Neural progenitor cell (in vitro differentiated cells): ENCODE results near the gene TCF4. TPM values are rescaled to one million over a fixed set of nuclear protein-coding genes. Genes with fewer than 3 reads are reported as not detected.
"Not testable (repeated sequence)": the region's sequence is repeated elsewhere in the genome, so short reads cannot be mapped to it uniquely, and the experiment has no call there.

ENCODE experiments used
- DNase-seq: peaks from one replicate; pipeline ENCODE4 v3.0.0-alpha.2; 2016; ENCODE audit warnings: low spot score
- H2AFZ ChIP-seq: fragments of 200-600 bp; sonication (generic); replicated peaks from 2 replicates; pipeline ENCODE4 v1.6.1; 2016; ENCODE audit warnings: antibody characterized with exemption
- H3F3A ChIP-seq: fragments of 200-600 bp; sonication (generic); 2 replicates; pipeline ENCODE4 v1.6.1; 2016; ENCODE audit warnings: antibody characterized with exemption, low read depth
- H3K27ac ChIP-seq: fragments of 200-600 bp; sonication (generic); 2 replicates; pipeline ENCODE4 v1.5.1; 2016; ENCODE audit warnings: mild to moderate bottlenecking
- H3K27me3 ChIP-seq: fragments of 200-600 bp; sonication (generic); 2 replicates; pipeline ENCODE4 v1.6.1; 2016; ENCODE audit warnings: mild to moderate bottlenecking, moderate library complexity
- H3K36me3 ChIP-seq: fragments of 200-600 bp; sonication (generic); 2 replicates; pipeline ENCODE4 v1.5.1; 2016
- H3K4me1 ChIP-seq: fragments of 200-600 bp; sonication (generic); 2 replicates; pipeline ENCODE4 v1.6.1; 2016; ENCODE audit warnings: mixed run types
- H3K4me2 ChIP-seq: fragments of 200-600 bp; sonication (generic); 2 replicates; pipeline ENCODE4 v1.6.1; 2016
- H3K4me3 ChIP-seq: fragments of 200-600 bp; sonication (generic); 2 replicates; pipeline ENCODE4 v1.5.1; 2016
- H3K79me2 ChIP-seq: fragments of 200-600 bp; sonication (generic); 2 replicates; pipeline ENCODE4 v1.6.1; 2016; ENCODE audit warnings: low read depth
- H3K9ac ChIP-seq: fragments of 200-600 bp; sonication (generic); 2 replicates; pipeline ENCODE4 v1.6.1; 2016
- H3K9me3 ChIP-seq: fragments of 200-600 bp; sonication (generic); 2 replicates; pipeline ENCODE4 v1.5.1; 2016; ENCODE audit warnings: low read depth
- H4K20me1 ChIP-seq: fragments of 200-600 bp; sonication (generic); 2 replicates; pipeline ENCODE4 v1.6.1; 2016; ENCODE audit warnings: low read depth
- H3K27ac Mint-ChIP-seq: 3 replicates; pipeline ENCODE4 v1.8.0; 2021; ENCODE audit warnings: mixed read lengths
- H3K27me3 Mint-ChIP-seq: 2 replicates; pipeline ENCODE4 v1.8.0; 2022; ENCODE audit warnings: low read depth, mild to moderate bottlenecking, inconsistent platforms, moderate library complexity, mixed read lengths; ENCODE audit not compliant: insufficient read depth
- H3K36me3 Mint-ChIP-seq: 3 replicates; pipeline ENCODE4 v1.8.0; 2021; ENCODE audit warnings: mixed read lengths
- H3K4me1 Mint-ChIP-seq: 3 replicates; pipeline ENCODE4 v1.8.0; 2021; ENCODE audit warnings: mixed read lengths
- H3K4me3 Mint-ChIP-seq: 3 replicates; pipeline ENCODE4 v1.8.0; 2021; ENCODE audit warnings: mild to moderate bottlenecking, moderate library complexity, mixed read lengths
- H3K9me3 Mint-ChIP-seq: 3 replicates; pipeline ENCODE4 v1.8.0; 2020; ENCODE audit warnings: mixed read lengths
- CTCF ChIP-seq: fragments of 200-600 bp; sonication (generic); IDR thresholded peaks from 2 replicates; pipeline ENCODE4 v1.5.1; 2017; ENCODE audit warnings: antibody characterized with exemption, mild to moderate bottlenecking
- EZH2 ChIP-seq: fragments of 200-600 bp; sonication (generic); IDR thresholded peaks from 2 replicates; pipeline ENCODE4 v1.6.1; 2017; ENCODE audit warnings: antibody characterized with exemption, mild to moderate bottlenecking, moderate library complexity
- EZH2phosphoT487 ChIP-seq: fragments of 200-600 bp; sonication (generic); IDR thresholded peaks from 2 replicates; pipeline ENCODE4 v1.6.1; 2017; ENCODE audit warnings: antibody characterized with exemption
- total RNA-seq: library from RNA; depleted of rRNA; stranded (reverse); fragments of >200 nt; gene quantifications from 2 replicates; pipeline ENCODE4 v1.2.3, GENCODE V29; 2015; ENCODE audit warnings: low replicate concordance

TCF4 gene
- total RNA-seq, 1 donor from 2014 or later: 161 TPM

- no peak for TF ChIP-seq EZH2
- no peak for TF ChIP-seq EZH2phosphoT487
- no peak for TF ChIP-seq CTCF
- H3K9me3 Mint-ChIP-seq: no peaks in the 10 kb centered on the region
Measured at GRCh38 chr18:55470826-55471225, 117.2 kb downstream of the TCF4 start.

GRCh38 chr18:55469134-55469533, 118.9 kb downstream of the TCF4 start:
- H3K4me2 ChIP-seq, H3K36me3 ChIP-seq, H3K9me3 Mint-ChIP-seq, H3K27me3 Mint-ChIP-seq, H3K9me3 ChIP-seq, DNase-seq, H2AFZ ChIP-seq, H3K27ac Mint-ChIP-seq, H3K9ac ChIP-seq, H3K4me3 Mint-ChIP-seq, H3F3A ChIP-seq, H3K27ac ChIP-seq, H3K4me3 ChIP-seq, H3K27me3 ChIP-seq: not testable (repeated sequence)
- Histone ChIP-seq H3K79me2 (peaks cover 100% of the 10 kb centered on the region), H3K4me1 (peaks cover 51% of the 10 kb centered on the region), H4K20me1 (peaks cover 99% of the 10 kb centered on the region)
- H3K36me3 Mint-ChIP-seq: peaks cover 12% of the 10 kb centered on the region
- H3K4me1 Mint-ChIP-seq: peaks cover 17% of the 10 kb centered on the region

More at GRCh38 chr18:55470826-55471225, 117.2 kb downstream of the TCF4 start:
- peaks cover 3% of the 10 kb centered on the region for H3K36me3 ChIP-seq
- Mint-ChIP-seq H3K4me3 (no peak overlapping the region), H3K27me3 (no peaks in the 10 kb centered on the region), H3K4me1 (peaks cover 17% of the 10 kb centered on the region), H3K36me3 (peaks cover 12% of the 10 kb centered on the region), H3K27ac (no peak overlapping the region)
- H3K4me3 ChIP-seq: no peak overlapping the region
- no peaks in the 10 kb centered on the region for H3K27me3 ChIP-seq
- no peak overlapping the region for H3K4me2 ChIP-seq
- H3K9ac ChIP-seq: no peak overlapping the region
- no peaks in the 10 kb centered on the region for H3F3A ChIP-seq
- H3K27ac ChIP-seq: no peak overlapping the region
- peaks cover 100% of the 10 kb centered on the region for H3K79me2 ChIP-seq
- H3K9me3 ChIP-seq: no peaks in the 10 kb centered on the region
- no peak overlapping the region for H2AFZ ChIP-seq
- peaks cover 85% of the 10 kb centered on the region for H4K20me1 ChIP-seq
- H3K4me1 ChIP-seq: peaks cover 50% of the 10 kb centered on the region
- no peak for DNase-seq

GRCh38 chr18:55466789-55467188, 121.2 kb downstream of the TCF4 start:
- no peak overlapping the region for H3K27ac Mint-ChIP-seq
- peaks cover 12% of the 10 kb centered on the region for H3K36me3 Mint-ChIP-seq

GRCh38 chr18:55465313-55465712, 122.7 kb downstream of the TCF4 start:
- Histone ChIP-seq H3K79me2 (peaks cover 100% of the 10 kb centered on the region), H3K4me2 (no peak overlapping the region), H3K9ac (no peak overlapping the region), H3F3A (peaks cover 5% of the 10 kb centered on the region), H3K27me3 (no peaks in the 10 kb centered on the region), H3K4me3 (no peak overlapping the region), H3K27ac (no peak overlapping the region), H2AFZ (no peak overlapping the region), H3K4me1 (peaks cover 35% of the 10 kb centered on the region), H3K36me3 (no peaks in the 10 kb centered on the region), H4K20me1 (peaks cover 89% of the 10 kb centered on the region), H3K9me3 (no peaks in the 10 kb centered on the region)
- TF ChIP-seq EZH2phosphoT487: no peak
- TF ChIP-seq EZH2: no peak
- no peak for TF ChIP-seq CTCF
- Mint-ChIP-seq H3K4me1 (peaks cover 23% of the 10 kb centered on the region), H3K4me3 (no peak overlapping the region), H3K9me3 (no peaks in the 10 kb centered on the region), H3K36me3 (peaks cover 12% of the 10 kb centered on the region), H3K27ac (no peak overlapping the region), H3K27me3 (no peaks in the 10 kb centered on the region)
- no peak for DNase-seq

More at GRCh38 chr18:55466789-55467188, 121.2 kb downstream of the TCF4 start:
- Histone ChIP-seq H3K9ac (no peak overlapping the region), H3K27me3 (no peaks in the 10 kb centered on the region), H4K20me1 (peaks cover 99% of the 10 kb centered on the region), H2AFZ (no peak overlapping the region), H3F3A (peaks cover 5% of the 10 kb centered on the region), H3K27ac (no peak overlapping the region), H3K4me3 (no peak overlapping the region), H3K79me2 (peaks cover 100% of the 10 kb centered on the region), H3K9me3 (no peaks in the 10 kb centered on the region), H3K36me3 (no peaks in the 10 kb centered on the region), H3K4me1 (peaks cover 34% of the 10 kb centered on the region), H3K4me2 (peak overlapping the region; percentile 11)
- TF ChIP-seq CTCF: no peak
- H3K4me3 Mint-ChIP-seq: no peak overlapping the region
- H3K9me3 Mint-ChIP-seq: no peaks in the 10 kb centered on the region
- H3K4me1 Mint-ChIP-seq: peaks cover 17% of the 10 kb centered on the region
- H3K27me3 Mint-ChIP-seq: no peaks in the 10 kb centered on the region
- no peak for DNase-seq
